Measurements from ENCODE around the gene DHFR.

DHFR gene

DNA sequence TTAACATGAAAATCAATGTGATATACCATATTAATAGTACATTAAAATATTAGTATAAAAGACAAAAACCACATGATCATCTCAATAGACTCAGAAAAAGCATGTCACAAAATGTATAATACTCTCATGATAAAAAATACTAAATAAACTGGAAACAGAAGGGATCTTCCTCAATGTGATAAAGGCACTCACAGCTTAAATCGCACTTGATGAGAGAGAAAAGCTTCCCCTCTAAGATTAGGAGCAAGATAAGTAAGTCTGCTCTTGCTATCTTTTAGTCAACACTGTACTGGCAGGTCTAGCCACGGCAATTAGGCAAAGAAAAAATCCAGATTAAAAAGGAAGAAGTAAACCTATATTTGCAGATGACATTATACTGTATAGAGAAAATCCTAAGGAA is 22.1 kb downstream of the DHFR start:
- no peak overlapping the region for H3K4me3 ChIP-seq (ENCODE audit: low read depth, low read length)
- DNase-seq (ENCODE audit: low read depth), result no peak
- TF ChIP-seq, protein P1, sequence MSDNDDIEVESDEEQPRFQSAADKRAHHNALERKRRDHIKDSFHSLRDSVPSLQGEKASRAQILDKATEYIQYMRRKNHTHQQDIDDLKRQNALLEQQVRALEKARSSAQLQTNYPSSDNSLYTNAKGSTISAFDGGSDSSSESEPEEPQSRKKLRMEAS (IDR thresholded peaks at IDR 0.05; ENCODE audit: low read depth, low read length), result no peak
- TF ChIP-seq POLR2A (IDR thresholded peaks at IDR 0.05; ENCODE audit: extremely low read depth, insufficient read length), result no peak
- TF ChIP-seq, protein P2, sequence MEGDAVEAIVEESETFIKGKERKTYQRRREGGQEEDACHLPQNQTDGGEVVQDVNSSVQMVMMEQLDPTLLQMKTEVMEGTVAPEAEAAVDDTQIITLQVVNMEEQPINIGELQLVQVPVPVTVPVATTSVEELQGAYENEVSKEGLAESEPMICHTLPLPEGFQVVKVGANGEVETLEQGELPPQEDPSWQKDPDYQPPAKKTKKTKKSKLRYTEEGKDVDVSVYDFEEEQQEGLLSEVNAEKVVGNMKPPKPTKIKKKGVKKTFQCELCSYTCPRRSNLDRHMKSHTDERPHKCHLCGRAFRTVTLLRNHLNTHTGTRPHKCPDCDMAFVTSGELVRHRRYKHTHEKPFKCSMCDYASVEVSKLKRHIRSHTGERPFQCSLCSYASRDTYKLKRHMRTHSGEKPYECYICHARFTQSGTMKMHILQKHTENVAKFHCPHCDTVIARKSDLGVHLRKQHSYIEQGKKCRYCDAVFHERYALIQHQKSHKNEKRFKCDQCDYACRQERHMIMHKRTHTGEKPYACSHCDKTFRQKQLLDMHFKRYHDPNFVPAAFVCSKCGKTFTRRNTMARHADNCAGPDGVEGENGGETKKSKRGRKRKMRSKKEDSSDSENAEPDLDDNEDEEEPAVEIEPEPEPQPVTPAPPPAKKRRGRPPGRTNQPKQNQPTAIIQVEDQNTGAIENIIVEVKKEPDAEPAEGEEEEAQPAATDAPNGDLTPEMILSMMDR (IDR thresholded peaks at IDR 0.05; ENCODE audit: low read depth, low read length), result no peak
- TF ChIP-seq MYC (IDR thresholded peaks at IDR 0.05; ENCODE audit: low read depth, low read length), result no peak

DNA sequence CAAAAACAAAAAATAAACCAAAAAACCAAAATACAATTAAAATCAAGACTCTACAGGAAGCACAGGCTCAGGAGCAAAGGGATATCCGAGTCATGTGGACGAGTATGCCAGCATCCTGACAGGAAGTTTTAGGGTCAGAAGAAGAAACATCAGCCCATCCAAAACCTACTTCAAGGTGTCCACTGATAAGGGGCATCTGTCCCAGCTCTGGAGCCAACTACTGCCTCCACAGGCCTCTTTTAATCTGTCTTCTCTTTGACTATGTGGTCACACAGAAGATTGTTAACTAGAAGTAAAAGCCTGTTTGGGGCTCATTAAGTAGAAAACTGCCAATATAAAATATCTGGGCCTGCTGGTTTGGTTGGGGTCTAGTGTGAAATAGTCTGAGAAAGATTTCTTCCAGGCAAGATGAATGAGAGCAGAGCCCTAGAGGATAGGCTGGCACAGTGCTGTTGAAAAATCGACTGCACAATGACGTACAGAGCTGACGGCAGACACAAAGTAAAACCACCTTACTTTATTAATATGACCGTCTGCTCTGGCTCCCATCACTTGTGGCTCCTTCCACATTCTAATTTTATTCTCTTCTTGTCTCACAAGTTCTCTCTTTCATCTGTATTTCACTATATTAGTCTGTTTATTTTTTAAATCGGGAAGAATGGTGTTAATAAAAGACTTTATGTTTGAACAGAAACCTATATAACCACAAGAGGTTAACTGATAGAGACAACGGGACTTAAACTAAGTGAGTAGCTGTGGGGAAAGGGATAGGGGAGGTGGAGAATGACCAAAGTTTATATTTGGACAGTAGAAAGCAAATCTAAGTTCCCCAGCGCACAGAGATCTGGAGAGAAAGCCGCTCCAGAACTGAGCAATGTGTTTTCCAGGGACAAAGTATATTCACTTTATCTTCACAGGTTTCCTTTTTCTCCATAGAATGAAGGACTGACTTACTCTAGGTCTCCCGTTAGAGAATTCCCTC is 23.2 kb downstream of the DHFR start:
- no peak for DNase-seq (ENCODE audit: low read depth)
- TF ChIP-seq, protein P1 (IDR thresholded peaks at IDR 0.05; ENCODE audit: low read depth, low read length), result no peak
- TF ChIP-seq, protein P2 (IDR thresholded peaks at IDR 0.05; ENCODE audit: low read depth, low read length), result no peak
- TF ChIP-seq MYC (IDR thresholded peaks at IDR 0.05; ENCODE audit: low read depth, low read length) (no peak), POLR2A (IDR thresholded peaks at IDR 0.05; ENCODE audit: extremely low read depth, insufficient read length) (no peak)
- H3K4me3 ChIP-seq (ENCODE audit: low read depth, low read length), result no peak overlapping the region

DNA sequence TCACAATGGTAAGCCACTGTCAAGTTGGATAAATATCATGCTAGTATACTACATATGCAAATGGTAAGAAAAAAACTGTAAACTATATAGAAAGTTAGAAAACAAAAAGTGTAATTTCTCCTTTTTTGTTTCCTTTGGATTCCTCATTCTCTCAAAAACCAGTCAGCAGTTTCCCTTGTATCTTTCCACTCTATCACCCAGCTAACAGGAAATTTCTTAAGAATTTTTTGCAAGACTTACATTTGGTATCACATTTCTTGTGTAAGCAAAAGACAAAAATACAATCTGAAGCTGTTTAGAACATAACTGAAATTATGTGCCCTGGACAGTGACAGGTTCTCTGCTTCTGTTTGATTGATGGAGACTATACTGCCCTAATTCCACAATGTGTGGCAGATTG is 25.5 kb downstream of the DHFR start:
- H3K4me3 ChIP-seq (ENCODE audit: low read depth, low read length), result no peak overlapping the region
- no peak for DNase-seq (ENCODE audit: low read depth)
- TF ChIP-seq, protein P1 (IDR thresholded peaks at IDR 0.05; ENCODE audit: low read depth, low read length), result no peak
- TF ChIP-seq POLR2A (IDR thresholded peaks at IDR 0.05; ENCODE audit: extremely low read depth, insufficient read length) (no peak), MYC (IDR thresholded peaks at IDR 0.05; ENCODE audit: low read depth, low read length) (no peak)
- TF ChIP-seq, protein P2 (IDR thresholded peaks at IDR 0.05; ENCODE audit: low read depth, low read length), result no peak

DNA sequence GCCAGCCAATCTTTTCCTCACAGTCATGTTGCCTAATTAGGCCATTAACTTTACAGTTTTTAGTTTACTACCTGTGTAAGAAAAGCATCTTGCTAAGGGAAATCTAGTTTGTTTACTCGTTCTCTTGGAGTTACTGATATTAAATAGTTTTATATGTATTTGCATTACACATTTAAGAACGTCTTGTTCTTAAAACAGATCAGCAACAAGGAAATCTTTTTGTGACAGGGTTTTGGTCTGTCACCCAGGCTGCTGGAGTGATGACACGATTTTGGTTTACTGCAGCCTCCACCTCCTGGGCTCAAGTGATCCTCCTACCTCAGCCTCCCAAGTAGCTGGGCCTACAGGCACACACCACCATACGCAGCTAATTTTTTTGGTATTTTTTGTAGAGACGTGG is 29.6 kb downstream of the DHFR start:
- TF ChIP-seq, protein P1 (IDR thresholded peaks at IDR 0.05; ENCODE audit: low read depth, low read length), result no peak
- TF ChIP-seq MYC (IDR thresholded peaks at IDR 0.05; ENCODE audit: low read depth, low read length) (no peak), POLR2A (IDR thresholded peaks at IDR 0.05; ENCODE audit: extremely low read depth, insufficient read length) (no peak)
- TF ChIP-seq, protein P2 (IDR thresholded peaks at IDR 0.05; ENCODE audit: low read depth, low read length), result no peak

DNA sequence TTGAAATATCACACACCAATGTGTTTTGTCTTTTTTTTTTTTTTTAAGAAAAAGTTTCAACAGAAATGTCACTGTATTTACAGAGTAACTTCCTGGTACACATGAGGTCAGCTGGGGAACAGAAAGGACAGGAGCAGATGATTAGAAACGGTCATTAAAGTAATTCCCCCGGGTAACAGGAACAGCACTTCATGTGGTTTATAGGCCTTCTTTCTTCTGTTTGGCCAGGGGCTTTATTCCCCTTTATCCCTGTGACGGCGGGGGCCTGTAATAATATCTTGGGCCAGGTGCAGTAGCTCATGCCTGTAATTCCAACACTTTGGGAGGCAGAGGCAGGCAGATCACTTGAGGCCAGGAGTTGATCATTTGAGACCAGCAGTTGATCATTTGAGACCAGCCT is 30.8 kb downstream of the DHFR start:
- TF ChIP-seq POLR2A (IDR thresholded peaks at IDR 0.05; ENCODE audit: extremely low read depth, insufficient read length), result no peak
- TF ChIP-seq, protein P1 (IDR thresholded peaks at IDR 0.05; ENCODE audit: low read depth, low read length), result no peak
- TF ChIP-seq MYC (IDR thresholded peaks at IDR 0.05; ENCODE audit: low read depth, low read length), result no peak
- TF ChIP-seq, protein P2 (IDR thresholded peaks at IDR 0.05; ENCODE audit: low read depth, low read length), result no peak
- DNase-seq (ENCODE audit: low read depth), result peak; percentile 10

More for the DNA sequence above, 29.6 kb downstream of the DHFR start:
- no peak overlapping the region for H3K4me3 ChIP-seq (ENCODE audit: low read depth, low read length)
- DNase-seq (ENCODE audit: low read depth), result no peak

More for the DNA sequence above, 30.8 kb downstream of the DHFR start:
- no peak overlapping the region for H3K4me3 ChIP-seq (ENCODE audit: low read depth, low read length)
